ENCODE measurements around the gene TRIM31.

The TRIM31 gene

GRCh38 chr6:30053682-30054081 lies 59.2 kb downstream of the TRIM31 start:
- TF ChIP-seq, protein P1, sequence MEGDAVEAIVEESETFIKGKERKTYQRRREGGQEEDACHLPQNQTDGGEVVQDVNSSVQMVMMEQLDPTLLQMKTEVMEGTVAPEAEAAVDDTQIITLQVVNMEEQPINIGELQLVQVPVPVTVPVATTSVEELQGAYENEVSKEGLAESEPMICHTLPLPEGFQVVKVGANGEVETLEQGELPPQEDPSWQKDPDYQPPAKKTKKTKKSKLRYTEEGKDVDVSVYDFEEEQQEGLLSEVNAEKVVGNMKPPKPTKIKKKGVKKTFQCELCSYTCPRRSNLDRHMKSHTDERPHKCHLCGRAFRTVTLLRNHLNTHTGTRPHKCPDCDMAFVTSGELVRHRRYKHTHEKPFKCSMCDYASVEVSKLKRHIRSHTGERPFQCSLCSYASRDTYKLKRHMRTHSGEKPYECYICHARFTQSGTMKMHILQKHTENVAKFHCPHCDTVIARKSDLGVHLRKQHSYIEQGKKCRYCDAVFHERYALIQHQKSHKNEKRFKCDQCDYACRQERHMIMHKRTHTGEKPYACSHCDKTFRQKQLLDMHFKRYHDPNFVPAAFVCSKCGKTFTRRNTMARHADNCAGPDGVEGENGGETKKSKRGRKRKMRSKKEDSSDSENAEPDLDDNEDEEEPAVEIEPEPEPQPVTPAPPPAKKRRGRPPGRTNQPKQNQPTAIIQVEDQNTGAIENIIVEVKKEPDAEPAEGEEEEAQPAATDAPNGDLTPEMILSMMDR (conservative IDR thresholded peaks at IDR 0.05; ENCODE audit: low read depth, low read length), result no peak
- DNase-seq (ENCODE audit: low read depth), result no peak
- no peak overlapping the region for H3K4me3 ChIP-seq (ENCODE audit: low read length)

All from retinal pigment epithelial cell (primary cell).